Measurements from ENCODE around the gene NRROS.

Gene NRROS

GRCh38 chr3:196645897-196646665 lies 6.6 kb downstream of the NRROS start:
- Histone ChIP-seq H3K27ac (ENCODE audit: low read depth, low read length) (no peak overlapping the region), H3K27me3 (ENCODE audit: control insufficient read depth in 1 of 2, insufficient read depth in 2 of 2, low read length in 2 of 2) (no peaks in the 10 kb centered on the region), H3K4me1 (ENCODE audit: control insufficient read depth in 1 of 2, insufficient read depth in 2 of 2, low read length in 2 of 2) (peaks cover 0 to 12% of the 10 kb centered on the region in 2 donors), H3K9me3 (ENCODE audit: control insufficient read depth in 1 of 2, low read length in 2 of 2) (no peaks in the 10 kb centered on the region), H3K9ac (ENCODE audit: low read depth in 1 of 2, low read length in 2 of 2) (no peak overlapping the region), H3K36me3 (ENCODE audit: control insufficient read depth in 1 of 2, insufficient read depth in 2 of 2, low read length in 2 of 2) (no peaks in the 10 kb centered on the region), H3K4me3 (ENCODE audit: low read depth in 1 of 2, low read length in 2 of 2) (no peak overlapping the region)

- Histone ChIP-seq H3K4me3 (ENCODE audit: low read depth in 1 of 2, low read length in 2 of 2) (no peak overlapping the region), H3K9me3 (ENCODE audit: control insufficient read depth in 1 of 2, low read length in 2 of 2) (no peaks in the 10 kb centered on the region), H3K9ac (ENCODE audit: low read depth in 1 of 2, low read length in 2 of 2) (no peak overlapping the region), H3K27ac (ENCODE audit: low read depth, low read length) (no peak overlapping the region), H3K36me3 (ENCODE audit: control insufficient read depth in 1 of 2, insufficient read depth in 2 of 2, low read length in 2 of 2) (no peaks in the 10 kb centered on the region), H3K4me1 (ENCODE audit: control insufficient read depth in 1 of 2, insufficient read depth in 2 of 2, low read length in 2 of 2) (peaks cover 0 to 10% of the 10 kb centered on the region in 2 donors), H3K27me3 (ENCODE audit: control insufficient read depth in 1 of 2, insufficient read depth in 2 of 2, low read length in 2 of 2) (no peaks in the 10 kb centered on the region)
These were observed 7.2 kb downstream of the NRROS start for GRCh38 chr3:196646666-196647216.

GRCh38 chr3:196650740-196651311 lies 11.3 kb downstream of the NRROS start:
- no peaks in the 10 kb centered on the region for H3K36me3 ChIP-seq (ENCODE audit: control insufficient read depth in 1 of 2, insufficient read depth in 2 of 2, low read length in 2 of 2)
- no peaks in the 10 kb centered on the region for H3K27me3 ChIP-seq (ENCODE audit: control insufficient read depth in 1 of 2, insufficient read depth in 2 of 2, low read length in 2 of 2)
- H3K27ac ChIP-seq (ENCODE audit: low read depth, low read length): no peak overlapping the region
- no peaks in the 10 kb centered on the region for H3K9me3 ChIP-seq (ENCODE audit: control insufficient read depth in 1 of 2, low read length in 2 of 2)
- no peak overlapping the region for H3K9ac ChIP-seq (ENCODE audit: low read depth in 1 of 2, low read length in 2 of 2)
- peaks cover 0 to 6% of the 10 kb centered on the region in 2 donors for H3K4me1 ChIP-seq (ENCODE audit: control insufficient read depth in 1 of 2, insufficient read depth in 2 of 2, low read length in 2 of 2)
- H3K4me3 ChIP-seq (ENCODE audit: low read depth in 1 of 2, low read length in 2 of 2): no peak overlapping the region

GRCh38 chr3:196651819-196652218 lies 12.3 kb downstream of the NRROS start:
- H3K4me1 ChIP-seq (ENCODE audit: control insufficient read depth in 1 of 2, insufficient read depth in 2 of 2, low read length in 2 of 2): peaks cover 0 to 6% of the 10 kb centered on the region in 2 donors
- H3K27me3 ChIP-seq (ENCODE audit: control insufficient read depth in 1 of 2, insufficient read depth in 2 of 2, low read length in 2 of 2): no peaks in the 10 kb centered on the region
- H3K36me3 ChIP-seq (ENCODE audit: control insufficient read depth in 1 of 2, insufficient read depth in 2 of 2, low read length in 2 of 2): no peaks in the 10 kb centered on the region
- no peaks in the 10 kb centered on the region for H3K9me3 ChIP-seq (ENCODE audit: control insufficient read depth in 1 of 2, low read length in 2 of 2)
- no peak overlapping the region for H3K4me3 ChIP-seq (ENCODE audit: low read depth in 1 of 2, low read length in 2 of 2)
- no peak overlapping the region for H3K27ac ChIP-seq (ENCODE audit: low read depth, low read length)
- H3K9ac ChIP-seq (ENCODE audit: low read depth in 1 of 2, low read length in 2 of 2): no peak overlapping the region

- Histone ChIP-seq H3K9ac (ENCODE audit: low read depth in 1 of 2, low read length in 2 of 2) (no peak overlapping the region), H3K9me3 (ENCODE audit: control insufficient read depth in 1 of 2, low read length in 2 of 2) (no peaks in the 10 kb centered on the region), H3K27me3 (ENCODE audit: control insufficient read depth in 1 of 2, insufficient read depth in 2 of 2, low read length in 2 of 2) (no peaks in the 10 kb centered on the region), H3K4me1 (ENCODE audit: control insufficient read depth in 1 of 2, insufficient read depth in 2 of 2, low read length in 2 of 2) (peaks cover 0 to 6% of the 10 kb centered on the region in 2 donors), H3K36me3 (ENCODE audit: control insufficient read depth in 1 of 2, insufficient read depth in 2 of 2, low read length in 2 of 2) (peaks cover 0 to 4% of the 10 kb centered on the region in 2 donors), H3K27ac (ENCODE audit: low read depth, low read length) (no peak overlapping the region), H3K4me3 (ENCODE audit: low read depth in 1 of 2, low read length in 2 of 2) (no peak overlapping the region)
These were observed 13.7 kb downstream of the NRROS start for GRCh38 chr3:196652961-196653795.

- Histone ChIP-seq H3K4me1 (ENCODE audit: control insufficient read depth in 1 of 2, insufficient read depth in 2 of 2, low read length in 2 of 2) (peaks cover 0 to 6% of the 10 kb centered on the region in 2 donors), H3K27me3 (ENCODE audit: control insufficient read depth in 1 of 2, insufficient read depth in 2 of 2, low read length in 2 of 2) (no peaks in the 10 kb centered on the region), H3K27ac (ENCODE audit: low read depth, low read length) (no peak overlapping the region), H3K9ac (ENCODE audit: low read depth in 1 of 2, low read length in 2 of 2) (no peak overlapping the region), H3K36me3 (ENCODE audit: control insufficient read depth in 1 of 2, insufficient read depth in 2 of 2, low read length in 2 of 2) (peaks cover 0 to 4% of the 10 kb centered on the region in 2 donors), H3K9me3 (ENCODE audit: control insufficient read depth in 1 of 2, low read length in 2 of 2) (no peaks in the 10 kb centered on the region), H3K4me3 (ENCODE audit: low read depth in 1 of 2, low read length in 2 of 2) (no peak overlapping the region)
These were observed 14.7 kb downstream of the NRROS start for GRCh38 chr3:196654006-196654734.

GRCh38 chr3:196654735-196655090 lies 15.2 kb downstream of the NRROS start:
- H3K9ac ChIP-seq (ENCODE audit: low read depth in 1 of 2, low read length in 2 of 2): no peak overlapping the region
- no peaks in the 10 kb centered on the region for H3K9me3 ChIP-seq (ENCODE audit: control insufficient read depth in 1 of 2, low read length in 2 of 2)
- H3K4me3 ChIP-seq (ENCODE audit: low read depth in 1 of 2, low read length in 2 of 2): no peak overlapping the region
- H3K27me3 ChIP-seq (ENCODE audit: control insufficient read depth in 1 of 2, insufficient read depth in 2 of 2, low read length in 2 of 2): no peaks in the 10 kb centered on the region
- H3K4me1 ChIP-seq (ENCODE audit: control insufficient read depth in 1 of 2, insufficient read depth in 2 of 2, low read length in 2 of 2): peaks cover 0 to 6% of the 10 kb centered on the region in 2 donors
- H3K36me3 ChIP-seq (ENCODE audit: control insufficient read depth in 1 of 2, insufficient read depth in 2 of 2, low read length in 2 of 2): peaks cover 0 to 4% of the 10 kb centered on the region in 2 donors
- H3K27ac ChIP-seq (ENCODE audit: low read depth, low read length): no peak overlapping the region

GRCh38 chr3:196655496-196655895 lies 16.0 kb downstream of the NRROS start:
- Histone ChIP-seq H3K4me3 (ENCODE audit: low read depth in 1 of 2, low read length in 2 of 2) (no peak overlapping the region), H3K27me3 (ENCODE audit: control insufficient read depth in 1 of 2, insufficient read depth in 2 of 2, low read length in 2 of 2) (no peaks in the 10 kb centered on the region), H3K4me1 (ENCODE audit: control insufficient read depth in 1 of 2, insufficient read depth in 2 of 2, low read length in 2 of 2) (peaks cover 0 to 6% of the 10 kb centered on the region in 2 donors), H3K36me3 (ENCODE audit: control insufficient read depth in 1 of 2, insufficient read depth in 2 of 2, low read length in 2 of 2) (peaks cover 0 to 10% of the 10 kb centered on the region in 2 donors), H3K9me3 (ENCODE audit: control insufficient read depth in 1 of 2, low read length in 2 of 2) (no peaks in the 10 kb centered on the region), H3K27ac (ENCODE audit: low read depth, low read length) (no peak overlapping the region), H3K9ac (ENCODE audit: low read depth in 1 of 2, low read length in 2 of 2) (no peak overlapping the region)

GRCh38 chr3:196656213-196656612 lies 16.7 kb downstream of the NRROS start:
- Histone ChIP-seq H3K36me3 (ENCODE audit: control insufficient read depth in 1 of 2, insufficient read depth in 2 of 2, low read length in 2 of 2) (peaks cover 0 to 14% of the 10 kb centered on the region in 2 donors), H3K9me3 (ENCODE audit: control insufficient read depth in 1 of 2, low read length in 2 of 2) (no peaks in the 10 kb centered on the region), H3K27me3 (ENCODE audit: control insufficient read depth in 1 of 2, insufficient read depth in 2 of 2, low read length in 2 of 2) (peaks cover 0 to 3% of the 10 kb centered on the region in 2 donors), H3K9ac (ENCODE audit: low read depth in 1 of 2, low read length in 2 of 2) (no peak overlapping the region), H3K4me1 (ENCODE audit: control insufficient read depth in 1 of 2, insufficient read depth in 2 of 2, low read length in 2 of 2) (peaks cover 0 to 6% of the 10 kb centered on the region in 2 donors), H3K4me3 (ENCODE audit: low read depth in 1 of 2, low read length in 2 of 2) (no peak overlapping the region), H3K27ac (ENCODE audit: low read depth, low read length) (no peak overlapping the region)

All from duodenal mucosa (tissue), 2 donors.